ENCODE data around the gene CAMK1.

Gene CAMK1

DNA sequence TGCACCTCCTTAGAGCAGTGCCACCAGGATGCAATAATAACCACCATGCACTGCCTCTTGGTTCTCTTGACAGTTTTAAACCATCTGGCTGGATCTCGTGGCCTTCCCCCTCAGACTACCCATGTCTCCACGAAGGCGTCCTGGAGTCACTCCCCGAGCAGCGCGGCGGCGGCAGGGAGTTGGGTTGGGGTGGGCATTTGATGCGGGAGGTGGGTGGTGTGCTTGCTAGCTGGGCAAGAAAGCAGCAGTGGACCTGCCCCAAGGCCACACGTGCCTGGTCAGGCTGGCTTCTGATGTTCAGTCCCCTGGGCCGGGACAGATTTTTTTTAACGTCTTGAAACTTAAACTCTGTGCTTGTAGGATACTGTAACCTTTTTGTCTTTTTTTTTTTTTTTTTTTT lies 36.4 kb upstream of the CAMK1 start:
- TF ChIP-seq, protein P1, sequence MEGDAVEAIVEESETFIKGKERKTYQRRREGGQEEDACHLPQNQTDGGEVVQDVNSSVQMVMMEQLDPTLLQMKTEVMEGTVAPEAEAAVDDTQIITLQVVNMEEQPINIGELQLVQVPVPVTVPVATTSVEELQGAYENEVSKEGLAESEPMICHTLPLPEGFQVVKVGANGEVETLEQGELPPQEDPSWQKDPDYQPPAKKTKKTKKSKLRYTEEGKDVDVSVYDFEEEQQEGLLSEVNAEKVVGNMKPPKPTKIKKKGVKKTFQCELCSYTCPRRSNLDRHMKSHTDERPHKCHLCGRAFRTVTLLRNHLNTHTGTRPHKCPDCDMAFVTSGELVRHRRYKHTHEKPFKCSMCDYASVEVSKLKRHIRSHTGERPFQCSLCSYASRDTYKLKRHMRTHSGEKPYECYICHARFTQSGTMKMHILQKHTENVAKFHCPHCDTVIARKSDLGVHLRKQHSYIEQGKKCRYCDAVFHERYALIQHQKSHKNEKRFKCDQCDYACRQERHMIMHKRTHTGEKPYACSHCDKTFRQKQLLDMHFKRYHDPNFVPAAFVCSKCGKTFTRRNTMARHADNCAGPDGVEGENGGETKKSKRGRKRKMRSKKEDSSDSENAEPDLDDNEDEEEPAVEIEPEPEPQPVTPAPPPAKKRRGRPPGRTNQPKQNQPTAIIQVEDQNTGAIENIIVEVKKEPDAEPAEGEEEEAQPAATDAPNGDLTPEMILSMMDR (conservative IDR thresholded peaks at IDR 0.05; ENCODE audit: low read depth, low read length): no peak
- no peak overlapping the region for H3K4me3 ChIP-seq (ENCODE audit: low read length)
- DNase-seq (ENCODE audit: low read depth): no peak

DNA sequence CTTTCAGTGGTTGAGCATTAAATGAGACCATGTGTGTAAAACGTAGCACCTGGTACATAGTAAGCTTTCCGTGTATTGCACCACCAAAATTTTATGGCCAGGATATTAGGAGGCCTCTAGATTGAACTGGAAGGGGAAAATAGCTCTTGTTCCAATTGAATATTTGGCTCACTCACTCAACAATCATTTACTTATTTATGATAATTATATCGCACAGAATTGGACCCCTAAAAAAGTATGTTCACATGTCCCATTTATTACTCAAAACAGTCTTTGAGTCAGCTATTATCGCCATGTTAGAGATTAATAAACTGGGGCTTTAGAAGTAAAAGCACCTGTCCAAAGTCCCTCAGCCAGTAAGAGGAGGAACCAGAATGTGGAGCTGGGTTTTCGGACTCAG lies 35.2 kb upstream of the CAMK1 start:
- no peak overlapping the region for H3K4me3 ChIP-seq (ENCODE audit: low read length)
- TF ChIP-seq, protein P1 (conservative IDR thresholded peaks at IDR 0.05; ENCODE audit: low read depth, low read length): no peak
- DNase-seq (ENCODE audit: low read depth): no peak

DNA sequence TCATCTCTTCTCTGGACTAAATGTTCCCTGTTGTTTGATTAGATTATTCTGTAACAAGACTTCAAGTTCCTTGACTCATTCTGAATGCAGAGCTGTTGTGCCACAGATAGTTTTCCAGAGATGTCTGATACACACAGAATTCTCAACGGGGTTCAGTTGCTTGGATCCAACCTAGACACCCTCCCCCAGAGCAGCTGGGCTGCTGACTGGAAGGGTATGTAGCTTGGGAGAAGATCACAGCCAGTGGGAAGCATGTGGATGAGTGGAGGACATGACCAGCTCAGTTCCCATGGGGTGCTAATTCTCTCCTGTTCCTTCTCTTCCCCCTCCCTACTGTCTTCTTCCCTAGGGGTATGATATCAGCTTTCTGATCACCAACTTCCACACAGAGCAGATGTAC lies 33.7 kb upstream of the CAMK1 start:
- no peak overlapping the region for H3K4me3 ChIP-seq (ENCODE audit: low read length)
- no peak for DNase-seq (ENCODE audit: low read depth)

DNA sequence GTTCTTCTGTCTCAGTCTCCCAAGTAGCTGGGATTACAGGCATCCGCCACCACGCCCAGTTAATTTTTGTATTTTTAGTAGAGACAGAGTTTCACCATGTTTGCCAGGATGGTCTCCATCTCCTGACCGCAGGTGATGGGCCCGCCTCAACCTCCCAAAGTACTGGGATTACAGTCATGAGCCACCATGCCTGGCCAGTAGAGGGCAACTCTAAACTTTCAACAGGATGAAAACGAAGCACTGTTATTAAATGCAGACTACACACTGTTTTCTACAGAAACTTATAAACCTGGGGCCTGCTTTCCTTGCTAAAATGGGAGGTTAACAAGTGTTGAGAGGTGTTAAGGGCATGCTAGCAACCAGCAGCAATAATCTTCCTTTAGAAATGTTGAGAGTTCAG lies 30.8 kb upstream of the CAMK1 start:
- no peak overlapping the region for H3K4me3 ChIP-seq (ENCODE audit: low read length)
- TF ChIP-seq, protein P1 (conservative IDR thresholded peaks at IDR 0.05; ENCODE audit: low read depth, low read length): peak; percentile 38
- no peak for DNase-seq (ENCODE audit: low read depth)

More for the DNA sequence above, 33.7 kb upstream of the CAMK1 start:
- TF ChIP-seq, protein P1 (conservative IDR thresholded peaks at IDR 0.05; ENCODE audit: low read depth, low read length): no peak

DNA sequence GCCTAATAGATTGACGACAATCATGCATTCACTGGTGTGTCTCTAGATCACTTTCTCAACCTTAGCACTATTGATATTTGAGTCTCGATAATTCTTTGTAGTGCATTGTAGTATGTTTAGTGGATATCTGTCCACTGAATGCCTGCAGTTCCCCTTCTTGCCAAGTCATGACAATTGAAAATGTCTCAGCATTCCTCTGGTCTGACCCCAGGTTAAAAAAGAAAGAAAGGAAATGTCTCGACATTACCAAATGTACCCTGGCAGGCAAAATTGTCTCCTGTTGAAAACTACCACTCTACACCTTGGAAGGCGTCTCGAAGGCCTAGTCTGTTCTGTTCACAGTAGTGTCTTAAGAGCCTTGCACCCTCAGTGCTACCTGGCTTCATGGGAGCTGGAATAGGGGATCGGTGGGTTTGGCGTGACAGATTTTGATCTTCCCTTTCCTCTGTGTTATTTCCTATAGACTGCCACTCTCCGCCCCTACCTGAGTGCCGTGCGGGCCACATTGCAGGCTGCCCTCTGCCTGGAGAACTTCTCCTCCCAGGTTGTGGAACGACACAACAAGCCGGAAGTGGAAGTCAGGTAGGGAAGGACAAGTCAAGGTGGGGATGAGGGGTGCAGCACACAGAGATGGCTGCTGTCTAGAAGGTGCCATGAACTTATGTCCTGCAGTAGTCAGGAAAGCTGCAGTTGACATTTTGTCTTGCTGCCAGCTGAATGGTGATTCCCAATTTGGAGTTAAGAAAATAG lies 27.6 kb upstream of the CAMK1 start:
- DNase-seq (ENCODE audit: low read depth): no peak
- TF ChIP-seq, protein P1 (conservative IDR thresholded peaks at IDR 0.05; ENCODE audit: low read depth, low read length): no peak
- H3K4me3 ChIP-seq (ENCODE audit: low read length): no peak overlapping the region

DNA sequence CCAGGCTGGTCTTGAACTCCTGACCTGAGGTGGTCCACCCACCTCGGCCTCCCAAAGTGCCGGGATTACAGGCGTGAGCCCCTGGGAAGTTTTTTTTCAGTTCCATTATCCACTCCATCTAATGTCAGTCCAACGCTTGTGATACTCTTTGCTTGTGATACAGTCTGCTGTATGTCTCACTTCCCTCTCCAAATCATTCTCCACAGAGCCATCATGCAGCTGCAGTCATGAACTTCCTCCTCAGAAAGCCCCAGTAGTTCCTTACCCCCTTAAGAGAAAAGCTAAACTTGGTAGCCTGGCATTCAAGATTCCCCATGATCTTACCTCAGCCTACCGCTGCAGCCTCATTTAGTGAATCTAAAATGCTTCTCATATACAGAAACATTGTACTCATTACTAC lies 25.5 kb upstream of the CAMK1 start:
- H3K4me3 ChIP-seq (ENCODE audit: low read length): no peak overlapping the region
- TF ChIP-seq, protein P1 (conservative IDR thresholded peaks at IDR 0.05; ENCODE audit: low read depth, low read length): no peak
- DNase-seq (ENCODE audit: low read depth): no peak

DNA sequence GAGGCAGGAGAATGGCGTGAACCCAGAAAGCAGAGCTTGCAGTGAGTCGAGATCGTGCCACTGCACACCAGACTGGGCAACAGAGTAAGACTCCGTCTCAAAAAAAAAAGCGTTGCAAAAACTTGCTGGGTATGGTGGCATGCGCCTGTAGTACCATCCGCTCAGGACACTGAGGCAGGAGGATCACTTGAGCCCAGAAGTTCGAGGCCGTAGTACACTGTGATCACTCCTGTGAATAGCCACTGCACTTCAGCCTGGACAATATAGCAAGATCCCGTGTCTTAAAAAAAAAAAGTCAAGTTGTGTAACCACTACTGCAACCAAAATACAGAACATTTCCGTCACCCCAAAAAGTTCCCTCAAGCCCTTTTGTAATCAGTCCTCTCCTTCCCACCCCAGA lies 24.7 kb upstream of the CAMK1 start:
- TF ChIP-seq, protein P1 (conservative IDR thresholded peaks at IDR 0.05; ENCODE audit: low read depth, low read length): no peak
- DNase-seq (ENCODE audit: low read depth): no peak
- H3K4me3 ChIP-seq (ENCODE audit: low read length): no peak overlapping the region

All from retinal pigment epithelial cell (primary cell).